Astrocyte of the cerebellum (primary cell): ENCODE measurements around the gene OLFM1.

Experiments used
- DNase-seq: peaks from one replicate; pipeline ENCODE4 v3.0.0-alpha.2; 2011; ENCODE audit warnings: low read depth
- H3K4me3 ChIP-seq: 2 replicates; pipeline ENCODE4 v1.5.1; 2011; ENCODE audit warnings: mild to moderate bottlenecking, low read depth, low read length, moderate library complexity
- in situ Hi-C: cut with HindIII; loops from 2 replicates; pipeline ENCODE4 v1.10.0; 2017; ENCODE audit warnings: low sequenced_read_pairs
- TF ChIP-seq, protein P1 (sequence below): IDR thresholded peaks from 2 replicates; pipeline ENCODE4 v1.5.1; 2012; ENCODE audit warnings: low read length, low read depth, moderate library complexity, mild to moderate bottlenecking; ENCODE audit errors: missing control alignments

The OLFM1 gene

DNA sequence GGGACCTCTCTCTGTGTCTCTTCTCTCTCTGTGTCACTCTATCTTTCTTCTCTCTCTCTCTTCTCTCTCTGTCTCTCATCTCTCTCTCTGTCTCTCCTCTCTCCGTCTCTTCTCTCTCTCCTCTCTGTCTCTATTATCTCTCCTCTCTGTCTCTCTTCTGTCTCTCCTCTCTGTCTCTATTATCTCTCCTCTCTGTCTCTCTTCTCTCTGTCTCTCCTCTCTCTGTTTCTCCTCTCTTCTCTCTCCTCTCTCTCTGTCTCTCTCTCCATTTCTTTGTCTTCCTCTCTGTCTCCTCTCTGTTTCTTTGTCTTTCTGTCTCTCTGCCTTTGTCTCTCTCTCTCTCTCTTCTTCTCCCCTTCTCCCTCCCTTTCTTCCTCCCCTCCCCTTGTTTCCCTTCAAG lies 3.2 kb upstream of the OLFM1 start:
- TF ChIP-seq, protein P1, sequence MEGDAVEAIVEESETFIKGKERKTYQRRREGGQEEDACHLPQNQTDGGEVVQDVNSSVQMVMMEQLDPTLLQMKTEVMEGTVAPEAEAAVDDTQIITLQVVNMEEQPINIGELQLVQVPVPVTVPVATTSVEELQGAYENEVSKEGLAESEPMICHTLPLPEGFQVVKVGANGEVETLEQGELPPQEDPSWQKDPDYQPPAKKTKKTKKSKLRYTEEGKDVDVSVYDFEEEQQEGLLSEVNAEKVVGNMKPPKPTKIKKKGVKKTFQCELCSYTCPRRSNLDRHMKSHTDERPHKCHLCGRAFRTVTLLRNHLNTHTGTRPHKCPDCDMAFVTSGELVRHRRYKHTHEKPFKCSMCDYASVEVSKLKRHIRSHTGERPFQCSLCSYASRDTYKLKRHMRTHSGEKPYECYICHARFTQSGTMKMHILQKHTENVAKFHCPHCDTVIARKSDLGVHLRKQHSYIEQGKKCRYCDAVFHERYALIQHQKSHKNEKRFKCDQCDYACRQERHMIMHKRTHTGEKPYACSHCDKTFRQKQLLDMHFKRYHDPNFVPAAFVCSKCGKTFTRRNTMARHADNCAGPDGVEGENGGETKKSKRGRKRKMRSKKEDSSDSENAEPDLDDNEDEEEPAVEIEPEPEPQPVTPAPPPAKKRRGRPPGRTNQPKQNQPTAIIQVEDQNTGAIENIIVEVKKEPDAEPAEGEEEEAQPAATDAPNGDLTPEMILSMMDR = no peak
- in situ Hi-C loops = loop anchor here (25.0 kb wide), 1 partner anchor 647 kb away; no protein-coding TSS in a partner anchor
- no peak overlapping the region for H3K4me3 ChIP-seq
- no peak for DNase-seq

DNA sequence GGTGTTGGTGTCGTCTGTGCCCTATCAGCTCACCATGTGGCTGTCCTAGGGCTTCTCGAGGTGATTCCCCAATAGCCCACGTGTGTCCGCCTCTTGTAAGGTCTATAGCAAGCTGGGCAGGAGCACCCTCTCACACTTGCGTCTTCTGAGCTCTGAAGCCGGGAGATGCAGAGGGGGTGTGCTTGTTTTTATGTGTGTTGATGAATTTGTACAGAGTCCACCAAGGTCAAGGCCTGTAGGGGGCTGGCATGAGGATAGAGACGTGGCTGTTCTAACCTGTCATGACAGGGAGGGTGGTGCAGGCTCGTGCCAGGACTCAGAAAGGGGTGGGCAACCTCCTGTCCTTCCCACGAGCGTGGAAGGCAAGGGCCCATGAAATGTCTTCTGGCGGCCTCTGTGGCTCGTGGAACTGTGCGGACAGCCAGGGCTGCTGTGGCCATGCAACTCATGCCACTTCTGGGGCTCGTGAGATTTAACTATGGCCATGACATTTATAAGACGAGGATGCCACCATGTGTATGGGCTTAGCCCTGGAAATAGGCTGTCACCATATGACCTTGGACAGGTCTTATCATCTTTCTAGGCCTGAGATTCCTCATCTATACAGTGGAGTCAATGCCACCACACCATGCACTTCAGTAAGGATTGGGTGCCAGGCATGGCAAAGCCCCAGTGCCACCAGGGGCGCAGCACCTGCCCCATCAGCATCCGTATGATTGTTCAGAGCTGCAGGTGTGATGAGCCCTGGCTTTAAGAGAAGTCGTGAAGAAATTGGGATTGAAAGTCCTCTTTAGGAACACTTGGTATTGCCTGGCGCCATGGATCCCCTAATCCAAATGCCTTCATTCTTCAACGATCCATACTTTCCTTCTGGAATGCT lies 2.3 kb upstream of the OLFM1 start:
- DNase-seq = no peak
- TF ChIP-seq, protein P1 = no peak
- in situ Hi-C loops = loop anchor here (25.0 kb wide), 1 partner anchor 648 kb away; no protein-coding TSS in a partner anchor
- H3K4me3 ChIP-seq = no peak overlapping the region

DNA sequence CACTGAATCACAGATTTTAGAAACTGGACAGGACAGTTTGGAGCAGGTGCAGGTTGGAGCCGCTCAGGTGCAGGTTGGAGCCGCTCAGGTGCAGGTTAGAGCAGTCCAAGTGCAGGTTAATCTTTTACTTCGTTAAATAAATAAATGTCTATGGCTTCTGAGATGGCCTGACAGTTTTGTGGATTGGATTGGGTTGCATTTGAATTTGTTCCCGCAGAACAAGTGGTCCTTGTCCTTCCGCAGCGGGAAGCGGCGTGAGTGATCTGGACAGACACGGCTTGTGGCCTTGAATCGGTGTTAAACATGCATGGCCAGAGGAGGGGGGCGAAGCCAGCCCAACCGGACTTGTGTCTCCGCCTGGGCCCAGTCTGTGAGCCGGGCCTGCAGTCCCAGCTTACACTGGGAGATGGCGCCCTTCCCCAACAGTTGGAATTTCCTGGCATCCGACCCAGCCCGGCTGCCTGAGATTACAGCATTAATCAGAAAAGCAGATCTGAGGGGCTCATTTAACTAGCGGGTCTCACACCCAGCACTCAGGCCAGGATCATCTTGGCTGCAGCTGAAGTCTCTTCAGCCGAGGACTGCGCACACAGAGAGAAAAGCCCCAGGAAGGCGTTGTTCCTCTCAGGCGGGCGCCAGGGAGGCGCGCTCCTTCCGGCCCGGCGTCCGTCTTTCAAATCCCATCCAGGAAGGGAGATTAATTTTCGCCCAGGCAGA lies 1.5 kb upstream of the OLFM1 start:
- H3K4me3 ChIP-seq = no peak overlapping the region
- in situ Hi-C loops = loop anchor here (25.0 kb wide), 1 partner anchor 649 kb away; no protein-coding TSS in a partner anchor
- peak; percentile 11 for DNase-seq
- TF ChIP-seq, protein P1 = peak; percentile 77

DNA sequence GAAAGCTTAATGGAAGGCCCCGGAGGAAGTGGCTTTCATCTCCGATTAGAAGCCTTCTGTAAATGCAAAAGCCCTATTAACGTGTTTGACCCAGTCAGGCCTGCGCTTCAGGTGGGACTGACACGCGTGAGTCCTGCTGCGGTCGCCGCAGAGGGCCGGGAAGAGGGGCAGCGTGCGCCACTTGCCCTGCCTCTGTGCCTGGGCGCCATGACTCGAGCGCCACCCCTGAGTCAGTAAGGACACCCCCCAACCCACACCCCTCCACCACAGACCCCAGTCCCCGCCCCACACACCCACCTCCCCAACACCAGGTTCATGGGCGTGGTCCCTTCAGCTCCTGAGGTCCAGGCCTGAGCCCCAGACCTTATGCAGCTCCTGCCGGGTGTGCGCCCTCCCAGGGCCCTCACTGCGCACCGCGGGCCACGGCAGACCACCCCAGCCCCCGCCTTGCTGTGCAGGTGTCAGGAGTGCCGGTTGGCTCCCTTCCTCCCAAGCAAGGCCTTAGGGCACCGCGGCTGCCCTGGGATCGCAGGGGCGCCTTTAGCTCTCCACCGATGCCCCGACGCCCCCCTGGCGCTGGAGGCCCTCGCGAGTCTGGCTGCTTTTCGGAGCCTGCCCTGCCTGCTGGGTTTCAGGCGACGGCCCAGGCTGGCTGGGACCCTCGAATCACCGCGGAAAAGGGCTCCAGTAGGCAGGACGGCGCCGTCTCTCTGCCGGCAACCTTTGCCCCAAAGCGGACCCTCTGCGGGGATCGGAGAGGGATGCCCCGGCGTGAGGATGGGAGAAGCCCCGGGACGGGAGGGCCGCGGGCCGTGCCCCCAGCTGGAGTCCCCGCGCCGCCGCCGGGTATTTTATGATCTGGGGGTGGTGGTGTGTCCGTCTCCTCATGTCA lies 625 bp upstream of the OLFM1 start:
- DNase-seq = no peak
- H3K4me3 ChIP-seq = no peak overlapping the region
- in situ Hi-C loops = loop anchor here (25.0 kb wide), 1 partner anchor 650 kb away; no protein-coding TSS in a partner anchor
- TF ChIP-seq, protein P1 = no peak

DNA sequence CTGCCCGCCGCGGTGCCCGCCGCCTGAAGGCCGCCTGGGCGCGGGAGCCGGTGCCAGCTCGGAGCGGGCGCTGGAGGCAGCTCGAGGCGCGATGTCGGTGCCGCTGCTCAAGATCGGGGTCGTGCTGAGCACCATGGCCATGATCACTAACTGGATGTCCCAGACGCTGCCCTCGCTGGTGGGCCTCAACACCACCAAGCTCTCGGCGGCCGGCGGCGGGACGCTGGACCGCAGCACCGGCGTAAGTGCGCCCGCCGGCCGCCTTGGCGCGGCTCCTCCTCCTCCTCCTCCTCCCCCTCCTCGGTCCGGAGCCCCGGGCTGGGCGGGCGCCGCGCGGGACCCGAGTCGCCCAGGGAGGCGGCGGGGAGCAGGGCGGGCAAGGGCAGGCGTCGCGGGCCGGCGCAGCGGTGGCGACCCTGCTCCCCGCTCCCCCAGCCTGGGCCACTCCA lies 455 bp downstream of the OLFM1 start:
- TF ChIP-seq, protein P1 = no peak
- no peak for DNase-seq
- in situ Hi-C loops = loop anchor here (25.0 kb wide), 1 partner anchor 651 kb away; no protein-coding TSS in a partner anchor
- no peak overlapping the region for H3K4me3 ChIP-seq
